ENCODE results near the gene CASP8AP2. TPM values are rescaled to one million over a fixed set of nuclear protein-coding genes. Genes with fewer than 3 reads are reported as not detected.

Gene CASP8AP2
- total and polyA plus RNA-seq, 2 donors (not counting 1 experiment from before 2014, with no cell fraction given): 10.8 to 13.4 TPM

DNA sequence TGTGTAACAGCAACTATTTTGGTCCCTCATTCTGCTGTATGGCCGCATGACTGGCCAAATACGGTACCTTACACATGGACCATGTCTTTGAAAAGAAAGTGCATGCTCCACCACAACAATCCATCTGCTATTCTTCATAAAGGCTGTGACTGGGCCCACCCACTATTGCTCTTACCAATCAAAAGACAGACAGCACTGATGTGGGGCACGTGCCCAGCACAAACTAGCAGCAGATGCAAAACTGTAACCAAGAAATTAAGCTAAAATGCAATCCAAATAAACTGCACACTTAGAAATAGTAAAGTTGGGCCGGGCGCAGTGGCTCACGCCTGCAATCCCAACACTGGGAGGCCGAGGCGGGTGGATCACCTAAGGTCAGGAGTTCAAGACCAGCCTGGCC, 30.6 kb upstream of the CASP8AP2 start:
- no peak for DNase-seq (ENCODE audit: low read depth in 2 of 2)
- TF ChIP-seq, protein P1, sequence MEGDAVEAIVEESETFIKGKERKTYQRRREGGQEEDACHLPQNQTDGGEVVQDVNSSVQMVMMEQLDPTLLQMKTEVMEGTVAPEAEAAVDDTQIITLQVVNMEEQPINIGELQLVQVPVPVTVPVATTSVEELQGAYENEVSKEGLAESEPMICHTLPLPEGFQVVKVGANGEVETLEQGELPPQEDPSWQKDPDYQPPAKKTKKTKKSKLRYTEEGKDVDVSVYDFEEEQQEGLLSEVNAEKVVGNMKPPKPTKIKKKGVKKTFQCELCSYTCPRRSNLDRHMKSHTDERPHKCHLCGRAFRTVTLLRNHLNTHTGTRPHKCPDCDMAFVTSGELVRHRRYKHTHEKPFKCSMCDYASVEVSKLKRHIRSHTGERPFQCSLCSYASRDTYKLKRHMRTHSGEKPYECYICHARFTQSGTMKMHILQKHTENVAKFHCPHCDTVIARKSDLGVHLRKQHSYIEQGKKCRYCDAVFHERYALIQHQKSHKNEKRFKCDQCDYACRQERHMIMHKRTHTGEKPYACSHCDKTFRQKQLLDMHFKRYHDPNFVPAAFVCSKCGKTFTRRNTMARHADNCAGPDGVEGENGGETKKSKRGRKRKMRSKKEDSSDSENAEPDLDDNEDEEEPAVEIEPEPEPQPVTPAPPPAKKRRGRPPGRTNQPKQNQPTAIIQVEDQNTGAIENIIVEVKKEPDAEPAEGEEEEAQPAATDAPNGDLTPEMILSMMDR (conservative IDR thresholded peaks at IDR 0.05 in 1 of 2, IDR thresholded peaks at IDR 0.05 in 1 of 2; ENCODE audit: low read depth in 1 of 2, low read length in 2 of 2): no peak
- TF ChIP-seq EZH2 (IDR thresholded peaks at IDR 0.05; ENCODE audit: low read length, missing control alignments): no peak
- no peaks in the 10 kb centered on the region for H3K9me3 ChIP-seq (ENCODE audit: control insufficient read depth, insufficient read depth, low read depth, low read length)

DNA sequence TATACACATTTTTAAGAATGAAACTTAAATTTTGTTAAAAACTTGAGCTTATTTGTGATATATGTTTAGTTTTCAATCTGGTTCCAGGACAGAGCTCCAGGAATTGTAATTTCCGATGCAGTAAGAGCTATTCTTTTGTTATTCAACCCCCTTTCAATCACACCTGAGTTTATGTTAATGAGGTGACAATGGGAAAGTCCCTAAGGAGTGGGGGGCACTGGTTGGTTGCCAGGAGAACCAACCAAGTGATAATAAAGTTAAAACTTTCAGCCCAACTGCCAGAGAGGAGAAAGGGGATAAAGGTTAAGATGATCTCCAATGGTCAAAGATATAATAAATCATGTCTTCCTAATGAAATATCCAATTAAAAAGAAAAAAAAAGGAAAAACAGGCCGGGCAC, 29.9 kb upstream of the CASP8AP2 start:
- no peak for DNase-seq (ENCODE audit: low read depth in 2 of 2)
- Histone ChIP-seq H3K4me3 (replicated peaks in 1 of 4; ENCODE audit: control extremely low read depth in 1 of 4, insufficient read depth in 1 of 4, low read depth in 3 of 4, low read length in 4 of 4) (no peak overlapping the region), H3K9me3 (ENCODE audit: control insufficient read depth, insufficient read depth, low read depth, low read length) (no peaks in the 10 kb centered on the region), H3K4me1 (ENCODE audit: control insufficient read depth, extremely low read depth, insufficient read depth, low read length) (no peaks in the 10 kb centered on the region), H3K36me3 (ENCODE audit: control insufficient read depth, insufficient read depth, low read length) (no peaks in the 10 kb centered on the region), H4K20me1 (ENCODE audit: control insufficient read depth, extremely low read depth, insufficient read depth, low read length) (no peaks in the 10 kb centered on the region), H3K9ac (ENCODE audit: insufficient read depth, low read length) (no peak overlapping the region), H3K4me2 (ENCODE audit: extremely low read depth, insufficient read depth, low read length) (no peak overlapping the region), H3K27ac (ENCODE audit: insufficient read depth, low read length) (no peak overlapping the region), H3K79me2 (ENCODE audit: control insufficient read depth, insufficient read depth, low read length) (no peaks in the 10 kb centered on the region), H2AFZ (ENCODE audit: low read length) (no peak overlapping the region), H3K27me3 (ENCODE audit: control insufficient read depth, insufficient read depth, low read length) (no peaks in the 10 kb centered on the region)
- TF ChIP-seq, protein P1 (conservative IDR thresholded peaks at IDR 0.05 in 1 of 2, IDR thresholded peaks at IDR 0.05 in 1 of 2; ENCODE audit: low read depth in 1 of 2, low read length in 2 of 2): no peak
- no peak for TF ChIP-seq EZH2 (IDR thresholded peaks at IDR 0.05; ENCODE audit: low read length, missing control alignments)

More for the DNA sequence above, 30.6 kb upstream of the CASP8AP2 start:
- no peaks in the 10 kb centered on the region for H3K36me3 ChIP-seq (ENCODE audit: control insufficient read depth, insufficient read depth, low read length)
- H3K4me2 ChIP-seq (ENCODE audit: extremely low read depth, insufficient read depth, low read length): no peak overlapping the region
- no peak overlapping the region for H3K4me3 ChIP-seq (replicated peaks in 1 of 4; ENCODE audit: control extremely low read depth in 1 of 4, insufficient read depth in 1 of 4, low read depth in 3 of 4, low read length in 4 of 4)
- H3K4me1 ChIP-seq (ENCODE audit: control insufficient read depth, extremely low read depth, insufficient read depth, low read length): no peaks in the 10 kb centered on the region
- no peak overlapping the region for H3K27ac ChIP-seq (ENCODE audit: insufficient read depth, low read length)
- H2AFZ ChIP-seq (ENCODE audit: low read length): no peak overlapping the region
- H3K9ac ChIP-seq (ENCODE audit: insufficient read depth, low read length): no peak overlapping the region
- H3K79me2 ChIP-seq (ENCODE audit: control insufficient read depth, insufficient read depth, low read length): no peaks in the 10 kb centered on the region
- no peaks in the 10 kb centered on the region for H3K27me3 ChIP-seq (ENCODE audit: control insufficient read depth, insufficient read depth, low read length)
- H4K20me1 ChIP-seq (ENCODE audit: control insufficient read depth, extremely low read depth, insufficient read depth, low read length): no peaks in the 10 kb centered on the region

- no peak for DNase-seq (ENCODE audit: low read depth in 2 of 2)
- Histone ChIP-seq H2AFZ (ENCODE audit: low read length) (no peak overlapping the region), H4K20me1 (ENCODE audit: control insufficient read depth, extremely low read depth, insufficient read depth, low read length) (no peaks in the 10 kb centered on the region), H3K9ac (ENCODE audit: insufficient read depth, low read length) (no peak overlapping the region), H3K36me3 (ENCODE audit: control insufficient read depth, insufficient read depth, low read length) (no peaks in the 10 kb centered on the region), H3K27ac (ENCODE audit: insufficient read depth, low read length) (no peak overlapping the region), H3K27me3 (ENCODE audit: control insufficient read depth, insufficient read depth, low read length) (no peaks in the 10 kb centered on the region), H3K4me2 (ENCODE audit: extremely low read depth, insufficient read depth, low read length) (no peak overlapping the region), H3K4me1 (ENCODE audit: control insufficient read depth, extremely low read depth, insufficient read depth, low read length) (no peaks in the 10 kb centered on the region), H3K9me3 (ENCODE audit: control insufficient read depth, insufficient read depth, low read depth, low read length) (no peaks in the 10 kb centered on the region), H3K4me3 (replicated peaks in 1 of 4; ENCODE audit: control extremely low read depth in 1 of 4, insufficient read depth in 1 of 4, low read depth in 3 of 4, low read length in 4 of 4) (no peak overlapping the region), H3K79me2 (ENCODE audit: control insufficient read depth, insufficient read depth, low read length) (peaks cover 4% of the 10 kb centered on the region)
- no peak for TF ChIP-seq EZH2 (IDR thresholded peaks at IDR 0.05; ENCODE audit: low read length, missing control alignments)
- TF ChIP-seq, protein P1 (conservative IDR thresholded peaks at IDR 0.05 in 1 of 2, IDR thresholded peaks at IDR 0.05 in 1 of 2; ENCODE audit: low read depth in 1 of 2, low read length in 2 of 2): no peak
These were observed 26.4 kb upstream of the CASP8AP2 start for GRCh38 chr6:89803271-89803670.
